Activated naive CD4-positive, alpha-beta T cell treated with anti-CD3 and anti-CD28 coated beads, Interleukin-2, amount 50 U/mL, for 72 hours (primary cell): ENCODE results near the gene DNAH3. TPM values are rescaled to one million over a fixed set of nuclear protein-coding genes. Genes with fewer than 3 reads are reported as not detected.
"Not testable (repeated sequence)": the region's sequence is repeated elsewhere in the genome, so short reads cannot be mapped to it uniquely, and the experiment has no call there.

Experiments used
- ATAC-seq, 2 donors: fragments of 150-1000 bp; cut with Tn5 transposase; 2 replicates each; pipeline ENCODE4 v1.10.0; 2021; ENCODE audit warnings: mild to moderate bottlenecking in 2 of 2, moderate library complexity in 2 of 2
- DNase-seq, 2 donors: peaks; one replicate each; pipeline ENCODE4 v3.0.0; 2021 to 2022; ENCODE audit warnings: low spot score in 2 of 2
- H3K27ac Mint-ChIP-seq, 2 donors: one replicate each; pipeline ENCODE4 v1.8.0; 2022; ENCODE audit warnings: mild to moderate bottlenecking in 2 of 2, mixed read lengths in 2 of 2
- H3K36me3 Mint-ChIP-seq, 2 donors: one replicate each; pipeline ENCODE4 v1.8.0; 2022; ENCODE audit warnings: mixed read lengths in 2 of 2
- H3K9me3 Mint-ChIP-seq, 2 donors: one replicate each; pipeline ENCODE4 v1.8.0; 2022; ENCODE audit warnings: mixed read lengths in 2 of 2
- total RNA-seq, 2 donors: library from RNA; stranded (reverse); gene quantifications; one replicate each; pipeline ENCODE4 v1.2.3, GENCODE V29; 2022

Gene DNAH3
- total RNA-seq, 2 donors from 2014 or later = not detected

DNA sequence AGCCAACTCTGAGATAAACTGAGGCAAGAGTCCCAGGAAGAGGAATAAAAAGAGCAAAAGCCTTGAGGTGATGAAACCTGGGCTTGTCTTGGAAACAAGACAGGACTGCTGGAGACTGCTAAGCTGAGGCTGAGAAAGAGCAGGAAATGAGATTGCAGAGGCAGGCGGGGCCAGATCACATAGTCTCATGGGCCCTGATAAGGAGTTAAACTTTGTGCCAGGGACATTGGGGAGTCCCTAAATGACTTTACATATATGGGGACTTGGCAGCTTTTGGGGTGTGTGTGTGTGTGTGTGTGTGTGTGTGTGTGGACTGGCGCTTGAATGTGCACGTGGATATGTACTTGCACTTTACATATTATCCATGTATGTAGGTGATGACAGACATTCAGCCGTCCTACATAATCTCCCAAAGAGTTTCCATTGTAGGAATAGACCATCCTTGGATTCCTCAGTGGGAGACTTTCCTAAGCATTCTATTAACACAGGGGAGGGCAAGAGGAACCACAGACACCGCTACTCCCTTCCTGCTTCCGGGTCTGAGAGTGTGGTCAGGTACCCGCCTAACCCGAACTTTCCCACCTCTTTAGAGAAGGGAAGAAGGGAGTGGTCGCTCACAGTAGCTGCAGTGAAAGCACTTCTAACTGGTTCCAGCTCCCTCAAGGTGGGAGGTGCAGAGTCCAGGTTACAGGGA, 127.0 kb downstream of the DNAH3 start:
- DNase-seq (no peak), ATAC-seq (peak in 1 of 2 donors; percentile 52)
- Mint-ChIP-seq H3K36me3 (no peaks in the 10 kb centered on the region), H3K9me3 (peaks cover 0 to 8% of the 10 kb centered on the region in 2 donors), H3K27ac (peak overlapping the region in 1 of 2 donors; percentile 51)

DNA sequence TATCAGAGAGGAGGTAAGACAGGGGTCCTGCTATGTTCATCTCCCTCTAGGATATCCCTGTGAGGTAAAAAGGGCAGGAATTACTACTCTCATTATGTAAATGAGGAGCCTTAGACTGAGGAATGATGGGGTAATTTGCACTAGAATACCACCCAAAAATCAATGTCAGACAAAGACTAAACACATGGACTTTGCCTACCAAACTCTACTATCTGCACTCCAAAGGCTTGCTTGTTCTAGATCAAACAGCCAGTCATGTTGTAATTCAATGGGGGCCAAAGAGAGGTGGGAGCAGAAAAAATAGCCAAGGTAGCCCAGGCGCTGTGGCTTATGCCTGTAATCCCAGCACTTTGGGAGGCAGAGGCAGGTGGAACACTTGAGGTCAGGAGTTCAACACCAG, 129.3 kb downstream of the DNAH3 start:
- Mint-ChIP-seq H3K36me3 (no peaks in the 10 kb centered on the region), H3K9me3 (peaks cover 0 to 8% of the 10 kb centered on the region in 2 donors), H3K27ac (peak overlapping the region in 1 of 2 donors; percentile 10)
- no peak for DNase-seq
- ATAC-seq = no peak

DNA sequence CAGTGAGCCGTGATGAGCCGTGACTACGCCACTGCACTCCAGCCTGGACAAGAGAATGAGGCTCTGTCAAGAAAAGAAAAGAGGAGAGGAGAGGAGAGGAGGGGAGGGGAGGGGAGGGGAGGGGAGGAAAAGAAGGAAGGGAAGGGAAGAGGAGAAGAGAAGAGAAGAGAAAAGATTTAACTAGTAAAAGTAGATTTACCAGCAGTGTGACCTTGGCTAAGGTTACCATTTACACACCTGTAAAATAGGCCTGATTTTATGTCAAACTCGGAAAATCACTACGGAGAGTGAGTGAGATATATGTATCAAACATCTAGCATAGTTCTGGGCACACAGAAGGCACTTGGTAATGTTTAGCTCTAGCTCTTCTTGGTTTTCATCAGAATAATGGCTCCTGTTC, 140.8 kb downstream of the DNAH3 start:
- Mint-ChIP-seq H3K9me3 (no peaks in the 10 kb centered on the region), H3K36me3 (no peaks in the 10 kb centered on the region), H3K27ac (no peak overlapping the region)
- DNase-seq (no peak), ATAC-seq (no peak)

DNA sequence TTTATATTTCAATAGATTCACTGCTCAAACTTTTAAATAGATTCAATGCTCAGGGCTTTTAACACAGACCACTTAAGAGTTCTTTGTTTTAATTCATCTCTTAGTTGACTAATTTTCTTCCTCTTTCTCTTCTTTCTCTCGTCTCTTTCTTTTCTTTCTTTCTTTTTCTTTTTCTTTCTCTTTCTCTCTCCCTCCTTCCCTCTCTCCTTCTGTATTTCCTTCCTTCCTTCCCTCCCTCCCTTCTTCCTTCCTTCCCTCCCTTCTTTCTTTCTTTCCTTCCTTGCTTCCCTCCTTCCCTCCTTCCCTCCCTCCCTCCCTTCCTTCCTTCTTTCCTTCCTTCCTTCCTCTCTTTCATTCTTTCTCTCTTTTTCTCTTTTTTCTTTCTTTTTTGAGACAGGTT, 145.6 kb downstream of the DNAH3 start:
- H3K27ac Mint-ChIP-seq = no peak overlapping the region
- no peaks in the 10 kb centered on the region for H3K9me3 Mint-ChIP-seq
- no peaks in the 10 kb centered on the region for H3K36me3 Mint-ChIP-seq
- ATAC-seq = no peak
- DNase-seq = no peak

DNA sequence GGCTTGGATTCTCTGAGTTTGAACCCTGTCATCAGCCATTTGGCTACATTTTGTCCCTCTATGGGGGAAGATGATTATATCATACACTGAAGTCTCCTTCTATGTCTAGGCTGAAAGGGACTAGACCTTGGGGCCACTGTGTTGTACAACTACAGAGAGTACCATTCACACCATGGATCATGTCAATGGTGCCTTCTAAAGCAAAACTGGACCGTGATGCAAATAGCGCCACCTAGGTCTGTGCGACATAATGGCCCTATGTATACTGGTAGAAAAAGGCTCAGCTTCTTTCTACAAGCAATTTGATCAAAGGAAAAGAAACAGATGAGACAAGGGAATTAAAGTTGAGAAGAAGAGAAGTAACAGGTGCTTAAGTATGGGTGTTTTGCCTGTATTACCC, 149.4 kb downstream of the DNAH3 start:
- H3K9me3 Mint-ChIP-seq = no peaks in the 10 kb centered on the region
- no peaks in the 10 kb centered on the region for H3K36me3 Mint-ChIP-seq
- peak in 1 of 2 donors; percentile 22 for DNase-seq
- H3K27ac Mint-ChIP-seq = no peak overlapping the region
- ATAC-seq = peak; percentile 47 to 48

GRCh38 chr16:20997147-20997546, 153.5 kb downstream of the DNAH3 start:
- no peaks in the 10 kb centered on the region for H3K36me3 Mint-ChIP-seq
- no peak overlapping the region for H3K27ac Mint-ChIP-seq
- no peaks in the 10 kb centered on the region for H3K9me3 Mint-ChIP-seq
- ATAC-seq = no peak
- no peak for DNase-seq

DNA sequence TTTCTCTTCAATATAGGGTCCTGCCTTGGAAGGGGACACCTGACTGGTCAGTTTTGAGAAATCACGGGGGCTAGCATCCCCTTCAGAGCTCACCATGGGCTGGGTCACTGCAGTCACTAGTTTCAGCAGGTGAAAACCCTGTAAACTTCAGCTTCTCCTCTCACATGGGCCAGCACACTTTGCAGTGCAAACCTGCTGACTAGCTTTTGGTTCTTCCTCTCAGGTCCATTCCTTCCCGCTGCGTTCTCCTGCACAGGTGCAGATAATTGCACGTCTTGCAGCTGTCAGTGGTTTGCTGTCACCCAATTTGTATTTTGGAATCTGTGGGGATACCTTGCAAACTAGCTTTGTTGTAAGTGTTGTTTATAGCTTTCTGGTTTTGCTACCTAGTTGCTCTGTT, 154.9 kb downstream of the DNAH3 start:
- no peak for DNase-seq
- ATAC-seq = no peak
- H3K9me3 Mint-ChIP-seq = no peaks in the 10 kb centered on the region
- H3K27ac Mint-ChIP-seq = no peak overlapping the region
- no peaks in the 10 kb centered on the region for H3K36me3 Mint-ChIP-seq

- H3K27ac Mint-ChIP-seq, DNase-seq, H3K9me3 Mint-ChIP-seq, ATAC-seq, H3K36me3 Mint-ChIP-seq: not testable (repeated sequence)
Observed at GRCh38 chr16:20989496-20990070, 161.1 kb downstream of the DNAH3 start.

DNA sequence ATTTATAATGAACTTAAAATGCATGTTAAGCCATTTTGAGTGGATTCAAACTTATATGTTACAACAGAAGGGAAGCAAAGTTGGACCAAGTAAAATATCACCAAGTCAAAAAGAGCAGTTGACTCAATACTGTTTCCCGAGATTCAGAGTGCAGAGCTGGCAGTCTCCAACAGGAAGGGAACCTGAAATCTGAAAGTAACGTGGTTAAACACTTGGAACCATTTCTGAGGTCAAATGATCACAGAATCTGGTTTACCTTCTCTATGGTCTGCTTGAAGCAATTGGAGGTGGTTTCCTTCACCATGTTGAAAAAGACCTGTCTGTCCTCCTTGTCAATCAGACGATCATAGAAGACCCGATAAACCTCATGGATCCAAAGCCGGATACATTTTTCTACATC, 163.6 kb downstream of the DNAH3 start:
- no peak for ATAC-seq
- DNase-seq = no peak

GRCh38 chr16:20984019-20984418, 166.6 kb downstream of the DNAH3 start:
- ATAC-seq = no peak
- no peaks in the 10 kb centered on the region for H3K9me3 Mint-ChIP-seq
- no peaks in the 10 kb centered on the region for H3K36me3 Mint-ChIP-seq
- DNase-seq = no peak
- H3K27ac Mint-ChIP-seq = no peak overlapping the region

More for the DNA sequence above, 163.6 kb downstream of the DNAH3 start:
- Mint-ChIP-seq H3K36me3 (no peaks in the 10 kb centered on the region), H3K9me3 (peaks cover 0 to 4% of the 10 kb centered on the region in 2 donors), H3K27ac (no peak overlapping the region)

DNA sequence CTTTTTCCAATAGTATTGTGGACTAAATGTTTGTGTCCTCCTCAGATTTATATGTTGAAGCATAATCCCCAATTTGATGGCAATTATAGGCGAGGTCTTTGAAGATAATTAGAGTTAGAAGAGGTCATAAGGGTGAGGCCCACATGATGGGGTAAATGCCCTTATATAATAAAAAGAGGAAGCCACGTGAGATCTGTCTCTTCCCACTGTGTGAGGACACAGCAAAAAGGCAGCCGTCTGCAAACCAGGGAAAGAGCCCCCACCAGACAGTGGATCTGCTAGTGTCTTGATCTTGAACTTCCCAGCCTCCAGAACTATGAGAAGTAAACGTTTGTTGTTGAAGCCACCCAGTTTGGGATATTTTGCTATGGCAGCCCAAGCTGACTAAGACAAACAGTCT, 174.1 kb downstream of the DNAH3 start:
- ATAC-seq (no peak), DNase-seq (no peak)
- Mint-ChIP-seq H3K9me3 (no peaks in the 10 kb centered on the region), H3K27ac (no peak overlapping the region), H3K36me3 (no peaks in the 10 kb centered on the region)

DNA sequence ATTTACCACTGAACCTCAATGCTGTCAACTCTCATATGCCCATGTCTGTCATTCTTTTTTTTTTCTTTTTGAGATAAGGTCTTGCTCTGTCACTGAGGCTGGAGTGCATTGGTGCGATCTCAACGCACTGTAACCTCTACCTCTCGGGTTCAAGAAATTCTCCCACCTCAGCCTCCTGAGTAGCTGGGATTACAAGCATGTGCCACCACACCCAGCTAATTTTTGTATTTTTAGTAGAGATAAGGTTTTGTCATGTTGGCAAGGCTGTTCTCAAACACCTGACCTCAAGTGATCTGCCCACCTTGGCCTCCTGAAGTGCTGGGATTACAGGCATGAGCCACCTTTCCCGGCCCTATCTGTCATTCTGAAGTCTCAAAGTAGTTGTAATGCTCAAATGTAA, 177.4 kb downstream of the DNAH3 start:
- H3K27ac Mint-ChIP-seq, H3K36me3 Mint-ChIP-seq, ATAC-seq, DNase-seq, H3K9me3 Mint-ChIP-seq: not testable (repeated sequence)

- Mint-ChIP-seq H3K9me3 (no peaks in the 10 kb centered on the region), H3K36me3 (no peaks in the 10 kb centered on the region), H3K27ac (no peak overlapping the region)
- no peak for ATAC-seq
- DNase-seq = no peak
Observed at GRCh38 chr16:20971401-20971800, 179.2 kb downstream of the DNAH3 start.

DNA sequence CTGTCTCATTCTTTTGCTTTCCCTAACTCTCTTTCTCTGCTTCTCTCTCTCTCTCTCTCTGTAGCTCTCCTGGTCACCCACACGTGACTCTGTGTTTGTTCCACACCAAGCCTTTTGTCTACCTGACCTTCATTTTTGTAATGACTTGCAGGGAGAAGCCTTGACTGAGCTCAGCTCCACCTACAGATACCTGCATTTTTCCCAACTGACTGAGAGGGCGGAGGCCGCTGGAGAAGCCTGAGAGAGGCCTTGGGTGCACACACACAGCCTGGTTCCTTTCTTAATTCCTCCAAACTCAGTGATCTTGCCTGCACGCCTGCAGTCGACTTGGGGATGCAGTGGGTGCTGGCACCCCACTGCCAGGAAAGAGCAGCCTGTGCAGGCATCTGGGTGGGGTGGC, 181.3 kb downstream of the DNAH3 start:
- Mint-ChIP-seq H3K36me3 (no peaks in the 10 kb centered on the region), H3K9me3 (no peaks in the 10 kb centered on the region), H3K27ac (peak overlapping the region in 1 of 2 donors; percentile 11)
- no peak for DNase-seq
- no peak for ATAC-seq

- Mint-ChIP-seq H3K27ac (no peak overlapping the region), H3K36me3 (no peaks in the 10 kb centered on the region), H3K9me3 (peaks cover 0 to under 1% of the 10 kb centered on the region in 2 donors)
- DNase-seq (no peak), ATAC-seq (no peak)
Observed at GRCh38 chr16:20968765-20969164, 181.9 kb downstream of the DNAH3 start.

DNA sequence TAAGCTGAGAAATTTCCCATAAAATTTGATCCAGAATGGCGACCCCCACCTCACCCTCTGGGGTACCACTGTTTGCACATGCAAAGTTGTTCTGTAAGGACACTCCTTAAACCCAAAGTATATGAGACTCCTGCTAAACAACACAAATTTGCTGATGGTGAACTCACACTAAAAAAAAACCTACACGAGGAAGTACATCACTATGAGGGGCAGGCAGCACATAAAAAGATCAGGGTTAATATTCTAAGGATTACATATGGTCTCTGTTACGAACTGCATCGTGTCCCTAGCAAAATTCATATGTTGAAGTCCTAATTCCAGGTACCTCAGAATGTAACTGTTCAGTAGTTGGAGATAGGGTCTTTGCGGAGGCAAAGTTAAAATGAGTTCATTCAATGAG, 189.7 kb downstream of the DNAH3 start:
- Mint-ChIP-seq H3K36me3 (no peaks in the 10 kb centered on the region), H3K9me3 (peaks cover 0 to 3% of the 10 kb centered on the region in 2 donors), H3K27ac (no peak overlapping the region)
- no peak for DNase-seq
- ATAC-seq = no peak

DNA sequence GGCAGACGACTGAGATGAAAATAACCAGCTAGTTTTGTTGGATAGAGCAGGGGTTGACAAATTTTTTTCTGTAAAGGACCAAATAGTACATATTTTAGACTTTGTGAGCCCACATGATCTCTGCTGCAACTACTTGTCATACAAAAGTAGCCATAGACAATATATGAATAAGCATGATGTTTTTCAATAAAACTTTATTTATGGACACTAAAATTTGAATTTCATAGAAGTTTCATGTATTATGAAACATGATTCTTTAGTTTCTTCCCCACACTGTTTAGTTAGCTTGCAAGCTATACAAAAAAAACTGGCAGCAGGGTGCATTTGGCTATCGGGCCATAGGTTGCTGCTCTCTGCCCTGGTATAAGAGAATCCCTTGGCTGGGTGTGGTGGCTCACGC, 193.5 kb downstream of the DNAH3 start:
- no peak for DNase-seq
- H3K9me3 Mint-ChIP-seq = no peaks in the 10 kb centered on the region
- no peak for ATAC-seq
- no peak overlapping the region for H3K27ac Mint-ChIP-seq
- no peaks in the 10 kb centered on the region for H3K36me3 Mint-ChIP-seq

- H3K36me3 Mint-ChIP-seq = no peaks in the 10 kb centered on the region
- H3K27ac Mint-ChIP-seq = no peak overlapping the region
- DNase-seq = no peak
- H3K9me3 Mint-ChIP-seq = no peaks in the 10 kb centered on the region
- no peak for ATAC-seq
Observed at GRCh38 chr16:20956319-20956718, 194.3 kb downstream of the DNAH3 start.
